GM21576 (cell line): ENCODE data around the gene TMEM18.
"Not testable (repeated sequence)": the region's sequence is repeated elsewhere in the genome, so short reads cannot be mapped to it uniquely, and the experiment has no call there.

Experiments
- ATAC-seq: cut with Tn5 transposase; IDR thresholded peaks from one replicate; pipeline ENCODE4 v1.9.1; 2021; ENCODE audit warnings: mild to moderate bottlenecking, moderate library complexity; ENCODE audit not compliant: unreplicated experiment

The TMEM18 gene

GRCh38 chr2:677056-677958, at the start of gene TMEM18:
Gene TMEM18 (minus strand): TSS chr2:677406. CDS start chr2:677345, 61 bp downstream.
- peak; percentile 49 for ATAC-seq

DNA sequence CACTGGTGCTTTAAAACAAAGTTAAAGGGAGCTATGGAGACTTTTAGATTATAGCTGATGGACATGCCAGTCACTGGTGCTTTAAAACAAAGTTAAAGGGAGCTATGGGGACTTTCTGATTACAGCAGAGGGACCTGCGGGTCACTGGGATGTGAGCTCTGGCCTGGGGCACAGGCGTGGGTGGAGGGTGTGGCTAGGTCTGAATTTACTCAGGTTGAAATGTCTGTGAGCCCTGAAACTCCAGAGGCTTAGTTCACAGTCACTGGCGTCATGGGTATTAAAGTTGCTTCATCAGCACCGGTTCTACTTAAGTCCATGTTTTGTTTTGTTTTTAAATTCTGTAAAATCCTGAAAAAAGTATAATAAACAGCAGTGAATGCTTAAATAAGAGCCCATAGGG, 49.0 kb upstream of the TMEM18 start:
- peak; percentile 87 for ATAC-seq

DNA sequence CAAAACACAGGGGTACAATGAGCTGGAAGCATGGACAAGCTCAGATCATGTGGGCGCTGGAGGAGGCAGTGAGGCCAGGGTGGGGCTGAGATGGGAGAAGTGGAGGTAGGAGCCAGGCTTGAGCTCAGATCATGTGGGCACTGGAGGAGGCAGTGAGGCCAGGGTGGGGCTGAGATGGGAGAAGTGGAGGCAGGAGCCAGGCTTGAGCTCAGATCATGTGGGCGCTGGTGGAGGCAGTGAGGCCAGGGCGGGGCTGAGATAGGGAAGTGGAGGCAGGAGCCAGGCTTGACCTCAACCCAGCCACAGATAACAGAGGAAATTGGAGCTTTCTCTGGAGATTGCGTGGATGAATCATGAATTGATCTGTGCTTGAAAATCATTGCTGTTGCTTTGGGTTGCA, 48.3 kb upstream of the TMEM18 start:
- no peak for ATAC-seq

DNA sequence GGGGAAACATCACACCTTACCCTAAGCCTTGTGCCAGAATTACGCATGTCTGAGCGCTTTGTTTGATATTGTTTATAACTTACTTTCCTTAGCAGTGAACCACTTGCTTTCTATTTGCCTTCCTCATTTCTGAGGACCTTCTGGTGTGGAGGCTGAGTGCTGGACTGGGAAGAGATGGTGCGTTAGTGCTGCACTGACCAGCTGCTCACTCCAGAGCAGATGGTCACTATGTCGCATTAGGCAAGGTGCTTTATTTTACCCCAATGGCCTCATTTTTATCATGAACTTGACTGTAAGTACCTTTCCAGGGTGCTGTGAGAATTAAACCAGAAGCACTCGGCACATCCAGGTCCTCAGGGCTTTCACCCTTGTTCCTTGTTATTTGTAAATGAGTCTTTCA, 46.6 kb upstream of the TMEM18 start:
- no peak for ATAC-seq

DNA sequence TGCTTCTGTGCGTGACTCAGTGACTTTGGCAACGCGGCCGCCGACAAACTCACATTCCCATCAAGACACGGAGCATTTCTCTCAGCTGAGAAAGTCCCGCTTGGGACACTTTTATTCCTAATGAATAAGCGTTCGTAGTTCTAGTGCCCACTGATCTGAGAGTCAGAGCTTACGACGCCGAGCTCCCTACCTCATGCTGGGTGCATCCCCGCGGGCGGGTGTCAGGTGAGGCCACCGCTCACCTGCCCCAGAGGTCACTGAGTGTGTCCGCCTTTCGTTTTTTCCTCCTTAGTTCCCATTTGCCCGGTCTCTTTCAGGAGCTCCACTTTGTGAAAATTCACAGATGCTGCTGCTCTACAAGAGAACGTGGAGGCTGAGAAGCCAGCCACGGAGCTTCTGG, 43.6 kb upstream of the TMEM18 start:
- no peak for ATAC-seq

DNA sequence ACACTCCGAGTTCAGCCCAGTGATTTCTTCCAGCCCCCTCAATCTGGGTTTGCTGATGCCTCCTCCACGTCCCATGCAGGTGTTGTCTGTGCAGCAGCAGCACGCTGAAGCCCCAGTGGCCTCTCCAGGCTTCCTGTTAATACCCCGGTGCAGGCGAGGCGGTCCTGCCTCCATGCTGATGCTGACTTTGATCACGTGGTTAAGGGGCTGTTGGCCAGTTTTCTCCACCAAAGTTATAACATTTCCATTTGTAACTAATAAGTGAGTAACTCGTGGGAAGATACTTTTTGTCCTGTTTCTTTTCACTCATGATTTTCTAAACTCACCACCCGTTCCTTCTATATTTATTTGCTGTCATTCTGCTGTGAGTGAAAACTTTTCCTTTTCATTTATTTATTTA, 42.5 kb upstream of the TMEM18 start:
- ATAC-seq = no peak

- ATAC-seq = no peak
Observed at GRCh38 chr2:719191-719590, 42.0 kb upstream of the TMEM18 start.

- ATAC-seq = no peak
Observed at GRCh38 chr2:717661-718060, 40.5 kb upstream of the TMEM18 start.

DNA sequence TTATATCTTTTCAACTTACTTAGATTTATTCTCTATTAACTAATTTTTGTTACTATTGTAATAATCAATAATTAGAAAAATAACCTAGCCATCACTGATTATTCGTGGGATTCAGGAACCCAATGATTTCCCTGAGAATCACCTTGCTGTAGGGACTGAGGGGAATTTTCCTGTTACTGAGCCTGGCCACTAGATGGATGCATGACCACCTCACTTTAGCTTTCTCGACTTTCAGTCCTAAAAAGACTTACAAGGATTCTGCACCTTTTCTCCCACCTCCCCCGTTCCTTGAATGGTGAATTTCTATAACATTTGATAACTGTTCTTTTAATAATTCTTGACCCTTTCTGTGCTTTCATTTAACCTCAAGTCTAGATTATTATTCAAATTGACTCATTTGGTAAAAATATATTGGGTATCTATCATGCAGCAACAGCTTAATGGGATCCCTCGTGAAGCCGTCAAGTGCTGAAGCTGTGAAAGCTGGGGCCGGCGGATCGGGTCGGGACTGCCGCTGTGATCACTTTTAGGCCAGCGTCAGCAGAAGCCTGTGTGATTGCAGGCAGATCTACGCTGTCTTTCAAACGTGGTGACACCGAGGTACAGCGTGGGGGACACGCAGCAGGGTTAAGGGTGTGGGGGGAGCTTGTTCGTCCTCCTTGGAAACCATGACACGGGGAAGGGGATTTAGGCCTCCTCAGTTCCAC, 38.8 kb upstream of the TMEM18 start:
- ATAC-seq = no peak

DNA sequence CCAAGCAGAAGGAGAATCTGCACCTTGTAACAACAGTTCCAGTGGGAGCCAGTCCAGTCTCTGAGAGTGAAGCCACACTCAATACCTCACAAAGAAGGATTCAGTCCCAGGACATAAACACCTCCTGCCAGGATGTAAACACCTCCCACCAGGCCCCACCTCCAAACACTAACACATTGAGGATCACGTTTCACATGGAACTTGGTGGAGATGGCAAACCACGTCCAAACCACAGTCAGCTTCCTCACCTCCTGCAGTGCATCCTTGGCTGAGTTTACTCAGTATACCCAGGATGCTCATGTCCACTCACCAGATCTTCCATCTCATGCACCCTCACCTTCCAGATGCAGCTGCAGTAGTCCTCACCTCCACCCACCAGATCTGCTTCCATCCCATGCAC, 37.8 kb upstream of the TMEM18 start:
- ATAC-seq = peak; percentile 4

GRCh38 chr2:714005-714741, 37.0 kb upstream of the TMEM18 start:
- ATAC-seq = peak; percentile 95

GRCh38 chr2:710867-711665, 33.9 kb upstream of the TMEM18 start:
- no peak for ATAC-seq

- ATAC-seq = no peak
Observed at GRCh38 chr2:709138-709765, 32.0 kb upstream of the TMEM18 start.

DNA sequence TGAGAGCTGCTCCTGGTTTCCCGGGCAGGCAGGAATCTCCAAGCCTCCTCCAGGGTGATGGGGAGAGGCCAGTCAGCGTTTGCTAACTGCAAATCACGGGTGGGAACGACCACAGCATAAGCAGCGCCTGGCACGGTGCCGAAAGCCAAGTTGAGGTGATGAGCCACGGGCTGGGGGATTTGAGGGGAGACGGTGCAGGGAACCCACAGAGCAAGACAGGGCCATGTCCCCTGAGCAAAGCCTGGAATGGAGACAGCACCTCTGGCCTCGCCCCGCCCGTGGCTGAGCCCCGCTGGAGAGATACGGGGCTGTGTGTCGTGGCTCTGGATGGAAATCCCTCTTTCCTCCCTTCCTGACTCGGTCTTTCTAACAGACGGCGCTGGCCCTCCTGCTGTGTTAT, 31.5 kb upstream of the TMEM18 start:
- ATAC-seq = no peak

GRCh38 chr2:705971-706511, 28.8 kb upstream of the TMEM18 start:
- peak; percentile 91 for ATAC-seq

DNA sequence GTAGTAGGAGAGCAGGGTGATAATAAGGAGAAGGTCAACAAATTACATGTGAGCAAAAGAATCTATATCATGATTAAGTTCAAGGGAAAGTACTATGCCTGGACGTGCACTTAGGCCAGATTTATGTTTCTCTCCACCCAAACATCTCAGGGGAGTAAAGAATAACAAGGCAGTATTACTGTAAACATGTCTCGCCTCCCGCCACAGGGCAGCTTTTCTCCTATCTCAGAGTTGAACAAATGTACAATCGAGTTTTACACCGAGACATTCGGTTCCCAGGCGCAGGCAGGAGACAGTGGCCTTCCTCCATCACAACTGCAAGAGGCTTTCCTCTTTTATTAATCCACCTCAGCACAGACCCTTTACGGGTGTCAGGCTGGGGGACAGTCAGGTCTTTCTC, 25.6 kb upstream of the TMEM18 start:
- ATAC-seq = not testable (repeated sequence)

DNA sequence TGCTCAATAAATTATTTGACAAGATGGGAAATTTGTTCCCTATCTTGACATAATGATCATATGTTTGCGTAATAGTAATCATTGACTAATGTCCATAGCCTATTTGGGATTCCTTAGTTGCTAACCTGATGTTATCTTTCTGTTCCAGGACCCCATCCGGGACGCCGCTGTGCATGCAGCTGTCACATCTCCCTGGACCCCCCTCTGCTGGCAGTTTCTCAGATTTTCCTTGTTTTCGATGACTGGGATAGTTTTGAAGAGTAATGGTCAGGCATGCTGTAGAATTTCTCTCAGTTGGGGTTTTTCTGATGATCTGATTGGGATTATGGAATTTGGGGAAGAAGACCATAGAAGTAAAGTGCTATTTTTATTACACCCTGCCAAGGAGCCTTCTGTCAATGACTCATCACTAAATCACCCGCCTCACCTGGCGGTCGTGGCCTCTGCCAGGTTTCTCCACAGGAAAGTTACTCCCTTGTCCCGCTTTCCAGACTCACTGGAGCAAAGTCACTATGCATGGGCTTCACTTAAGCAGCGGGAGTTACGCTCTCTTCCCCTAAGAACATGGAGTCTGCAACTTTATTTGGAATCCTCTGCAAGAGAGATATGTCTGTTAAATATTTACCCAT, 19.9 kb upstream of the TMEM18 start:
- no peak for ATAC-seq

GRCh38 chr2:696463-696862, 19.3 kb upstream of the TMEM18 start:
- ATAC-seq = peak; percentile 99

GRCh38 chr2:694906-695510, 17.8 kb upstream of the TMEM18 start:
- ATAC-seq = no peak
